ENCODE data around the gene GPR143.

Gene GPR143

GRCh38 chrX:9681011-9681410 lies 84.6 kb downstream of the GPR143 start:
- no peak for TF ChIP-seq CTCF (IDR thresholded peaks at IDR 0.05; ENCODE audit: extremely low read depth, missing control alignments)
- no peak for DNase-seq (ENCODE audit: low spot score)

DNA sequence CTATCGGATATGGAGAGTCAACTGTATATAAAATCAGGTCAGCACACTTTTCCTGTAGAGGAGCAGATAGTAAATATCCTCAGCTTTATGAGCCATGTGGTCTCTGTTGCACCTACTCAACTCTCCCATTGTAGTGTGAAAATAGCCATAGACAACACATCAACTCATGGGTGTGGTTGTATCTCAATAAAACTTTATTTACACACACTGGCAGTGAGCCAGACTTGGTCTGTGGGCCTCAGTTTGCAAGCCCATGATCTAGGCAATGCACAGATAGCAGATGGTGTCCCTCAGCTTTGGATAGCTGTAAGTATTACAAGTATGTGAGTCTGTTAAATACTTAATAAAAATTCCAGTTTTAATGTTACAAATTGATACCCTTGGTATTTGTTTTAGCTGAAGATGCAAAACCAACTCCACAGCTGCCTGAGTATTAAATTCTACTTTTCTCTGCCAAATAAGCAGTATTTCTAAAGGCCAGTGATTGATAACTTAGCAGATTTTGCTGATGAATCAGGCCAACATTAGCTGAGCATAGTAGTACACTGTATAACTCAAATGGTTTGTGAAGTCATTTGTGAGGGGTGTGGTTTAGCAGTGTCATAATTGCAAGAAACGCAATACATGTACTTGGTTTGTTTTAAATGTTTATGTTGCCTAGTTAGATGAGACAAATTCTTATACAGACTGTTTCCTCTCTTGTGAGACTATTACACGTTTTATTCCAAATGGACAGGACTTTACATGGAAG lies 87.3 kb downstream of the GPR143 start:
- TF ChIP-seq CTCF (IDR thresholded peaks at IDR 0.05; ENCODE audit: extremely low read depth, missing control alignments) = no peak
- no peak for DNase-seq (ENCODE audit: low spot score)

DNA sequence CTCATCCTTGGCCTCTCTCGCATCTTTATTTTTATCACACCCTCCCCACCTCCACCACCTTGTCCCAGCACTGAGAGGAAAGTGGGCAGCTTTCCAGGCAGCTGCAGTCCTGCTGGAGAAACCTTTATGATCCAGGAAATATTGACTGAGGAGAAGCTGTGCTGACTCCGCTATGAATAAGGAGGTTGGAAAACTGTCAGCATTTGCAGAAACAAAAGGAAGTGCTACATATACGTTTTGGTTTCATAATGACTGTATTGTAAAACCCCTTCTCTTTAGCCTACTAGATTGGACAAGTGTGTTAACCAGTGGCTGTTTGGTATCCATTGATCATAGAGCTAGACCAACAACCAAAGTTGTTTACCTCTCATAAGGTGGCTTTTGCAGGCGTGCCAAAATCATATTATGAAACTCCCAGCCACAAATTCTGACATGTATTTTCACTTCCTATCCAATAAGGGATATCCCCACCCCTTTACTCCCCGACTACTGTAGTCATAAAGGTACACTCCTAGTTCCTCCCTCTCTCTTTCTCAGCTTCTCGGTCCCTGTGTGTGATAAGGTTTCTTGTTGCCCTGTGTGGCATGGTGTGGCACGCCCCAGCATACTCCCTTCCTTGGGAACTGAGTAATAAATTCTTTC lies 88.4 kb downstream of the GPR143 start:
- peak; percentile 70 for DNase-seq (ENCODE audit: low spot score)
- no peak for TF ChIP-seq CTCF (IDR thresholded peaks at IDR 0.05; ENCODE audit: extremely low read depth, missing control alignments)

DNA sequence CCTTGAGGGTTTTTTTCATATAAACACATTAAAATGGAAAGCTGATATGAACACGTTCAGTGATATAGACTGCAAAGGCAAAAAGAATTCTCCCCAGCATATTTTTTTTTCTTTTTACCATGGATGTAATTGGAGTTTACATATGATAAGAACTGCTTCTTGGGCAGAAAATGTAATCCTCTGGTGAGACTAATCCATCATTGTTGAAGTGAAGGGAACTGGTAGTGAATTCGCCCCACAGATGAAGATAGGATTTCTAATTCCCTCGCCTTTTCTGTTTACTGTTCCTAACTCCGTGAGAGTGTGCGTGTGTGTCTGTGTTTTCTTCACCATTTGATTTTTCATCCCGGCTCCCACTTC lies 88.9 kb downstream of the GPR143 start:
- DNase-seq (ENCODE audit: low spot score) = peak; percentile 15
- no peak for TF ChIP-seq CTCF (IDR thresholded peaks at IDR 0.05; ENCODE audit: extremely low read depth, missing control alignments)

- TF ChIP-seq CTCF (IDR thresholded peaks at IDR 0.05; ENCODE audit: extremely low read depth, missing control alignments) = no peak
- DNase-seq (ENCODE audit: low spot score) = no peak
Observed at GRCh38 chrX:9676306-9676705, 89.3 kb downstream of the GPR143 start.

All from GM20000 (cell line).